ENCODE measurements around the gene SEMA6B.

SEMA6B gene

DNA sequence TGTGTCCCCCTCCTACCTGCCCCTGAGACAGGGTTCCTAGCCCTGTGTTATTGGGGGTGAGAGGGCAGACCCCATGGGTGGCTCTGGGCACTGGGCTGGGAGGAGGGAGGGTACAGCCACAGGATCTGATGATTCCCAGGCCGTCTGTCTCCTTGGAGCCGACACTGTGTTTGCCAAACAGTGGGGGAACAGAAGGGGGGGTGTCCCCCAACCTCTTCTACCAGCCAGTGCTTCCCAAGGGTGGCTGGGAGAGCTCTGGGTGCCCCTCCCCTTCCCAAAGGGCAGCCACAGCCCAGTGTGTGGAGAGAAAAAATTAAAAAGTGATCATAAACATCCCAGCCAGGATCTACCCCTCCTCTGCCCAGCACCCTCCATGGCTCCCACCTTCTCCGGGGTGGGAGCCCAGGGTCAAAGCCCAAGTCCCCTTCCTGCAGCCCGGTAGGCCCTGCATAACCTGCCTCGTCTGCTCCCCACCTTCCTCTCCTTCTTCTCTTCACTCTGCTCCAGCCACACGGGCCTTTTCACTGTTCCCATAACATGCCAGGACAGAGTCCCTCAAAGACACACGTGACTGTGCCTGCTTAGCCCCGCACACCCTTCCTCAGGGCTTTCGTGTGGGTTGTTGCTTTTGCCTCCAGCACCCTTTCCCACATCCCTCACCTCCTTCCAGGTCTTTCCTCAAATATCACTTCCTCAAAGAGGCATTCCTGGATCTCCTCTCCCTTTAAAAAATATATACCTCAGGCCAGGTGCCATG, 39.8 kb downstream of the SEMA6B start:
- Mint-ChIP-seq H3K4me1 (ENCODE audit: low read depth) (no peaks in the 10 kb centered on the region), H3K9me3 (ENCODE audit: low read depth) (no peaks in the 10 kb centered on the region), H3K4me3 (no peak overlapping the region), H3K27me3 (peaks cover 3% of the 10 kb centered on the region), H3K36me3 (no peaks in the 10 kb centered on the region), H3K27ac (no peak overlapping the region)

DNA sequence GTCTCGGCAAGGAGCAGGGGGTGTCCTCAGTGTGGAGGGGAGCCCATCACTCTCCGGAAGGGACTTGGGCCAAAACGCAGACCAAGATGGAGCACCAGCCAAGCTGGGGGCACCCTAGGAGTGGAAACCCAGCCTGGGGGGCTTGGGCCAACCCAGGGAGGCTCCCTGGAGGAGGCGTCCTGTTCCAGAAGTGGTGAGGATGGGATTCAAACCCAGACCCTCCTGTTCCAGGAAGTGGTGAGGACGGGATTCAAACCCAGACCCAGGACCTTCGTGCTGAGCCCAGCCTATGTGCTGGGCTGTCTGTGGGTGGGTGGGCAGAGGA, 40.4 kb downstream of the SEMA6B start:
- no peaks in the 10 kb centered on the region for H3K4me1 Mint-ChIP-seq (ENCODE audit: low read depth)

DNA sequence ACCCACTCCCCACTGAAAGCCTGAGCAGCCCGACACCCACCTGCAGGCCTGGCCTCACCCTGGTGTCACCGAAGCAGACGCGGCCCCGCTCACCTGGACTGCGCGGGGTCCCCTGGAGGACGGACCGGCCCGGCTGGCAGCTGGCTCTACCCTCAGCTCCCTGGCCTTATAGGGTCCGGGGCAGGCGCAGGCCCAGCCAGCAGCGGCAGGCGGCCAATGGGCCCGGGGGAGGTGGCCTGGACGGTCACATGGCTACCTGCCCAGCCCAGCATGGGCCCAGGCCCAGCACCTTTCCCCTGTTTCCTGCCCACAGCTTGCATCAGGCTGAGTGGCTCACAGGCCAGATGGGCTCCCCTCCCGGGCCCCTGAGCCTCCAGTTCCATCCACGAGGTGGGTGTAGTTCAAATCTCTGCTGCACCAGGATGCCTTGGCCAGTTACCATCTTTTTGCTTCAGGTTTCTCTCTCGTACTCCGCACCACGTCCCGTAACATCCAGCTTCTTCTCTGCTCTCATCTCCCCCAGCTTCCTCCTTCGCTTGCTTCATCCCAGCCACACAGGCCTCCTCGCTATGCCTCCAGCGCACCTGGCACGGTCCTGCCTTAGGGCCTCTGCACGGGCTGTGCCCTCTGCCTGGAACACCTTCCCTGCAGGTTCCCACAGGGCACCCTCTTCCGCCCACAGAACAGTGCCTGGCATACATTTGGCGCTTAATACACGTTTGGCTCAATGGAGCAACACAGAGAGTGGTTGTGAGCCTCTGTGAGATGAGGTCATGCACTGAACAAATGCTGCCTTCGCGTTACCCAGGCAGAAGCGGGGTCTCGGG, 40.9 kb downstream of the SEMA6B start, which contains the start of gene PLIN4:
Gene PLIN4, minus strand, starts transcription at position 142 of the 827 bp plus-strand sequence. CDS start 214 bp downstream, outside the sequence.
- Mint-ChIP-seq H3K4me3 (no peak within 1 kb of the TSS), H3K4me1 (ENCODE audit: low read depth) (no peaks in the 10 kb centered on the region), H3K9me3 (ENCODE audit: low read depth) (no peaks in the 10 kb centered on the region), H3K36me3 (no peaks in the 10 kb centered on the region), H3K27me3 (peaks cover 3% of the 10 kb centered on the region), H3K27ac (no peak within 1 kb of the TSS)

More for the DNA sequence above, 40.4 kb downstream of the SEMA6B start:
- Mint-ChIP-seq H3K36me3 (no peaks in the 10 kb centered on the region), H3K9me3 (ENCODE audit: low read depth) (no peaks in the 10 kb centered on the region), H3K27ac (no peak overlapping the region), H3K27me3 (peaks cover 3% of the 10 kb centered on the region), H3K4me3 (no peak overlapping the region)

DNA sequence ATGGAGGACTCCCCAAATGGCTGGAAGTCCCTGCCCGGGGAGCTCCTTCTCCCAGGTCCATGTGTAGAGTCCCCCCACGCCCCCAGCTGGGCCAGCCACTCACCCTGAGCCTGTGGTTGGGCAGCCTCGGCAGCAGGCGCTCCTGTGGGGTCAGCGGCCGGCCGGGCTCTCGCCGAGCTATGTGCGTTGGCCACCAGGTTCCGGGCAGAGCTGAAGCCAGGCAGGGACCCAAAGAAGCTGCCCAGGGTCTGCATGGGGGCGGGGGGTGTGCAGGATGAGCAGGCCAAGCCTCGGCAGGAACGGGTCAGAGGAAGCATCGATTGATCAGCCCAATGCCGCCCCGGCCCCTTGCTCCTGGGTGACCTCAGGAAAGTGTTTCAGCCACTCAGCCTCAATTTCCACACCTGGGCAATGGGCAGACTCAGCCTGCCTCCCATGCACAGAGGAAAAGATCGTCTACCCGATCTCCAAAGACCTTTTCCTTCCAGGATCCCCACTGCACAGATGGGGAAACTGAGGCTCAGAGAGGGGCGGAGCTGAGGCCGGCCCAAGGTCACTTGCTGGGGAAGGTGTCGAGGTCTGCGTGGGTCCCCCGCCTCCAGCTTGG, 41.9 kb downstream of the SEMA6B start:
- Mint-ChIP-seq H3K9me3 (ENCODE audit: low read depth) (no peaks in the 10 kb centered on the region), H3K27ac (no peak overlapping the region), H3K27me3 (peaks cover 3% of the 10 kb centered on the region), H3K4me3 (no peak overlapping the region), H3K4me1 (ENCODE audit: low read depth) (no peaks in the 10 kb centered on the region), H3K36me3 (no peaks in the 10 kb centered on the region)

DNA sequence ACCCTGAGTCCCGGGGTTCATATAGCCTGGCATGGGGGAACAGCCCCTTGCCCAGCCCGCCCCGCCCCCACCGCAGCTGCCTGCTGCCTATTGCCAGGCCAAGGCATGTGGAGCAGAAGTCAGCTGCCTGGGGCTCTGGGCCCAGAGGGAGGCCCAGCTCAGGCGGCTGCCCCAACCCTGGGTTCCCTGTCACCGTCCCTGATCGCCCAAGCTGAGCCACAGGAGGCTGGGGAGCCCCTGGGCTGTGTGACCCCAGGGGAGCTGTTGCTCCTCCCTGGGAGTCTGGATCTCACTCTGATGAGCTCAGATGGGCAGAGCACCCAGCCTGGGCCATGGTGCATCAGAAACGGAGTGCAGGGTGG, 42.6 kb downstream of the SEMA6B start:
- H3K27me3 Mint-ChIP-seq, result peaks cover 3% of the 10 kb centered on the region
- H3K9me3 Mint-ChIP-seq (ENCODE audit: low read depth), result no peaks in the 10 kb centered on the region
- no peak overlapping the region for H3K4me3 Mint-ChIP-seq
- no peak overlapping the region for H3K27ac Mint-ChIP-seq
- H3K36me3 Mint-ChIP-seq, result no peaks in the 10 kb centered on the region
- H3K4me1 Mint-ChIP-seq (ENCODE audit: low read depth), result no peaks in the 10 kb centered on the region

DNA sequence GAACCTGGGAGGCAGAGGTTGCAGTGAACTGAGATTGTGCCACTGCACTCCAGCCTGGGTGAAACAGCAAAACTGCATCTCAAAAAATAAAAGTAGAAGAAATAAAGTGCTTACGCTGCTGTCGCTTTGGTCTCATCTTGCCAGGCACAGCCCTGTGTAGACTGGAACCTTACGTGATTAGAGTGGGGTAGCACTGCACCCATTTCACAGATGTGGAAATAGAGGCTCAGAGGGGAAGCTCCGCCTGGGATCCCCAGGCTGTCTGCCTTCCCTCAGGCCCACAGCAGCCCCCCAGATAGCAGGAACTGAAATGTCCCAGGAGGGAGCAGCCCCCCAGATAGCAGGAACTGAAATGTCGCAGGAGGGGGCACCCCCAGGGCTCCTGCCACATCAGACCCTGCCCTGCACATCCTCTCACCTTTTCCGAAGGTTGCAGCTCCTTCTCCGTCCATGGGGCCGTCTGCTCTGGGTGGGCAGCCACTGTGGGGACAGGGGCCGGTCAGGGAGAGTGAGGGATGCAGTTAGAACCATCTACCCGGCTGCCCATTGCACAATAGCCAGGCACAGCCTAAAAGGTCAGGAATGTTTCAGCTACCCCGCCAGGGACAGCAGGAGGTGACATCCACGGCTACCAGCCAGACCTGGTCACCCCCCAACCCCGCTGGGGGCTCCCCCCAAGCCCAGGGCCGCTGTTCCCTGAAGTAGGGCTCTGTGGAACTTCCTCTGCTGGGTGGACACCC, 43.1 kb downstream of the SEMA6B start:
- H3K27me3 Mint-ChIP-seq, result peaks cover 3% of the 10 kb centered on the region
- no peaks in the 10 kb centered on the region for H3K4me1 Mint-ChIP-seq (ENCODE audit: low read depth)
- no peak overlapping the region for H3K27ac Mint-ChIP-seq
- no peak overlapping the region for H3K4me3 Mint-ChIP-seq
- no peaks in the 10 kb centered on the region for H3K9me3 Mint-ChIP-seq (ENCODE audit: low read depth)
- H3K36me3 Mint-ChIP-seq, result no peaks in the 10 kb centered on the region

DNA sequence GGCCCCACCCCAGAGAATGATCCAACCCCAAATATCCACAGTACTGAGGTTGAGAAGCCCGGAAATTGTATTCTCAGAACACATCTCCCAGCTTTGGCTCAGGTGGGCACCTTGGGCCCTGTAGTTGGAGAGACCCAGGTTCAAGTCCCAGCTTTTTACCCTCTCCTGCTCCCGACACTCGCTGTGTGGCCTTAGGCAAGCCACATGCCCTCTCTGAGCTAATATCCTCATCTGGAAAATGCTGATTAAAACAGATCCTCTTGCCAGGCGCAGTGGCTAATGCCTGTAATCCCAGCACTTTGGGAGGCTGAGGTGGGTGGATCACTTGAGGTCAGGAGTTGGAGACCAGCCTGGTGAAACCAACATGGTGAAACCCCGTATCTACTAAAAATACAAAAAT, 43.8 kb downstream of the SEMA6B start:
- Mint-ChIP-seq H3K36me3 (no peaks in the 10 kb centered on the region), H3K4me1 (ENCODE audit: low read depth) (no peaks in the 10 kb centered on the region), H3K27me3 (peaks cover 2% of the 10 kb centered on the region), H3K4me3 (no peak overlapping the region), H3K9me3 (ENCODE audit: low read depth) (no peaks in the 10 kb centered on the region), H3K27ac (no peak overlapping the region)

DNA sequence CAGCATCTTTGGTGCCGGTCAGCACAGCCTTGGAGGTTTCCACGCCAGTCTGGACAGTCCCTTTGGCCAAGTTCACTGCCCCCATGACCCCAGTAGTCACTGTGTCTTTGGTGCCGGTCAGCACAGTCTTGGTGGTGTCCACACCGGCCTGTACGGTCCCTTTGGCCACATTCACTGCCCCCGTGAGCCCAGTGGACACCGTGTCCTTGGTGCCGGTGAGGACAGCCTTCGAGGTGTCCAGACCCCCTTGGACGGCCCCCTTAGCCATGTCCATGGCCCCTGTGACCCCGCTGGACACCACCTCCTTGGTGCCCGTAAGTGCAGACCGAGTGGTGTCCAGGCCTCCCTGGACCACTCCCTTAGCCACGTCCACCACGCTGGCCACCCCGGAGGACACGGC, 46.2 kb downstream of the SEMA6B start:
- Mint-ChIP-seq H3K9me3 (ENCODE audit: low read depth) (no peaks in the 10 kb centered on the region), H3K4me1 (ENCODE audit: low read depth) (no peaks in the 10 kb centered on the region), H3K4me3 (no peak overlapping the region), H3K36me3 (no peaks in the 10 kb centered on the region), H3K27me3 (no peaks in the 10 kb centered on the region), H3K27ac (no peak overlapping the region)

DNA sequence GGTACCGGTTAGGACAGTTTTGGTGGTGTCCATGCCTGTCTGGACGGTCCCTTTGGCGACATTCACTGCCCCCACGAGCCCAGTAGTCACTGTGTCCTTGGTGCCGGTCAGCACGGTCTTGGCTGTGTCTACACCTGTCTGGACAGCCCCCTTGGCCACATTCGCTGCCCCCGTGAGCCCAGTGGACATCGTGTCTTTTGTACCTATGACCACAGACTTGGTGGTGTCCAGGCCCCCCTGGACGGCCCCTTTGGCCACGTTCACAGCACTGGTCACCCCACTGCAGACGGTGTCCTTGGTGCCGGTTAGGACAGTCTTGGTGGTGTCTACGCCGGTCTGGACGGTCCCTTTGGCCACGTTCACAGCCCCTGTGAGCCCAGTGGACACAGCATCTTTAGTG, 47.4 kb downstream of the SEMA6B start:
- Mint-ChIP-seq H3K4me3 (no peak overlapping the region), H3K27me3 (no peaks in the 10 kb centered on the region), H3K27ac (no peak overlapping the region), H3K36me3 (no peaks in the 10 kb centered on the region), H3K9me3 (ENCODE audit: low read depth) (no peaks in the 10 kb centered on the region), H3K4me1 (ENCODE audit: low read depth) (no peaks in the 10 kb centered on the region)

DNA sequence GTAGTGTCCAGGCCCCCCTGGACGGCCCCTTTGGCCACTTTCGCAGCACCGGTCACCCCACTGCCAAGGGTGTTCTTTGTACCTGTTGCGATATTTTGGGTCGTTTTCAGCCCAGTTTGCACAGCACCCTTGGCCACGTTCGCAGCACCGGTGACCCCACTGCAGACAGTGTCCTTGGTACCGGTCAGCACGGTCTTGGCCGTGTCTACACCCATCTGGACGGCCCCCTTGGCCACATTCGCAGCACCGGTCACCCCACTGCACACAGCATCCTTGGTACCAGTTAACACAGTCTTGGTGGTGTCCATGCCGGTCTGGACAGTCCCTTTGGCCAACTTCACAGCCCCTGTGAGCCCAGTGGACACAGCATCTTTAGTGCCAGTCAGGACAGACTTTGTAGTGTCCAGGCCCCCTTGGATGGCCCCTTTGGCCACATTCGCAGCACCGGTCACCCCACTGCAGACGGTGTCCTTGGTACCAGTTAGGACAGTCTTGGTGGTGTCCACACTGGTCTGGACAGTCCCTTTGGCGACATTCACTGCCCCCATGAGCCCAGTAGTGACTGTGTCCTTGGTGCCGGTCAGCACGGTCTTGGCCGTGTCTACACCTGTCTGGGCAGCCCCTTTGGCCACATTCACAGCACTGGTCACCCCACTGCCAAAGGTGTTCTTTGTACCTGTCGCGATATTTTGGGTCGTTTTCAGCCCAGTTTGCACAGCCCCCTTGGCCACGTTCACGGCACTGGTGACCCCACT, 48.0 kb downstream of the SEMA6B start:
- Mint-ChIP-seq H3K27me3 (no peaks in the 10 kb centered on the region), H3K4me1 (ENCODE audit: low read depth) (no peaks in the 10 kb centered on the region), H3K9me3 (ENCODE audit: low read depth) (no peaks in the 10 kb centered on the region), H3K4me3 (no peak overlapping the region), H3K27ac (no peak overlapping the region), H3K36me3 (no peaks in the 10 kb centered on the region)

DNA sequence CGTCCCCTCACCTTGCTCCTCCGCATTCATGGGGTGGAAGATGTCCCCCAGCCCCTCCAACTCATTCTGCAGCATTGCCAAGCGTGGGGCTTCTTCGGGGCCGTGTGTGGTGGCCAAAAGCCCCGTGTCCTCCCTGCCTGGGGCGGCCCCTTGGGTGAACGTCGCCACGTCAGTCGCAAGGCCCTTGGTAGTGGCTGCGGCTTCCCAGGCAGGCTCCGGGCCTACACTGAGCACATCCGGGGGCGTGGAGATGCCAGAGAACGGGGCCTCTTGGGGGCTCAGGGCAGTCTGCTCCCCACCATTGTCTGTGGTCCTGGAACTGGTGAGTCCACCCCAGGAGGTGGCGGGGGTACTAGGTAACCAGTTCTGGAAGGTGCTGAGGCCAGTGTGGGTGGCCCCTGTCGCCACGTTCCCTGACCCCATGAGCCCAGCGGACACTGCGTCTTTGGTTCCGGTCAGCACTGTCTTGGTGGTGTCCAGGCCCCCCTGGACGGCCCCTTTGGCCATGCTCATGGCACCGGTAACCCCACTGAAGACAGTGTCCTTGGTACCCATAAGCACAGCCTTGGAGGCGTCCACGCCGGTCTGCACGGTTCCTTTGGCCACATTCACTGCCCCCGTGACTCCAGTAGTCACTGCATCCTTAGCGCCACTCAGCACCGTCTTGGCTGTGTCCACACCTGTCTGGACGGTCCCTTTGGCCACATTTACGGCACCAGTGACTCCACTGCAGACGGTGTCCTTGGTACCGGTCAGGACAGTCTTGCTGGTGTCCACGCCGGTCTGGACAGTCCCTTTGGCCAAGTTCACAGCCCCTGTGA, 48.8 kb downstream of the SEMA6B start:
- Mint-ChIP-seq H3K4me1 (ENCODE audit: low read depth) (no peaks in the 10 kb centered on the region), H3K27ac (no peak overlapping the region), H3K4me3 (no peak overlapping the region), H3K9me3 (ENCODE audit: low read depth) (no peaks in the 10 kb centered on the region), H3K27me3 (no peaks in the 10 kb centered on the region), H3K36me3 (peaks cover 3% of the 10 kb centered on the region)

DNA sequence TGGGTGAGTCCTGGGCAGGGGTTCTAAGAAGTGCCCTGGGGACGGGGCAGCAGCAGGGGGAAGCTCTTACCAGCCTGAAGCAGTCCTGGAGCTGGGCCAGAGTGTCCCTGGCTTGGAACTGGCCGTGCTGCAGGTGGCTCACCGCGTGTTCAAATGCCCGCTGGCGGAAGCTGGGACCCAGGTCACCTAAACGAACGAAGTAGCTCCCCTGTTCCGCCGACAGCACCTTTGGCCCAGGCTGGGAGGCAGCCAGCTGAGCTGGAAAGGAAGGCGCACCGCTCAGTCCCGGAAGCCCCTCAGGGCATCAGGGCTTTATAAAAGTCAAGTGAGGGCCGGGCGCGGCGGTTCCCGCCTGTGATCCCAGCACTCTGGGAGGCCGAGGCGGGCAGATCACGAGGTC, 50.8 kb downstream of the SEMA6B start:
- H3K9me3 Mint-ChIP-seq (ENCODE audit: low read depth), result no peaks in the 10 kb centered on the region
- H3K36me3 Mint-ChIP-seq, result peaks cover 6% of the 10 kb centered on the region
- no peak overlapping the region for H3K27ac Mint-ChIP-seq
- no peak overlapping the region for H3K4me3 Mint-ChIP-seq
- no peaks in the 10 kb centered on the region for H3K4me1 Mint-ChIP-seq (ENCODE audit: low read depth)
- no peaks in the 10 kb centered on the region for H3K27me3 Mint-ChIP-seq

DNA sequence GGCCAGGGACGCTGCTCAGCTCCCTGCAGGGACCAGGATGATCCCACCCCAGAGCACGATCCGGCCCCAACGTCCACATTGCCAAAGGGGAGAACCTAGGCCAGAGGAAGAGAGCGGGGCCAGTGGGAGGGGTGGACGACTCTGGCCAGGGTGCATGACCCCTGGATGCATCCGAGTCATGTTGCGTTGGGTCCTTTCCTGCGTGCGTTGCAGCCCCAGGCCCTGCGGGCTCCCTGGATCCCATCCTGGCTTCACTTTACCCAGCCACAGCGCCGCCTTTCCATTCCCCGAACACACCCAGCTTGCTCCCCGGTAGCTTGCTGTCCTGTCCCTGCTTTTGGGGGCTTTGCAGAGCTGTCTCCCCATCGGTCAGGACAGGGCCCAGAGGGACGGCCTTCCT, 51.7 kb downstream of the SEMA6B start:
- Mint-ChIP-seq H3K9me3 (ENCODE audit: low read depth) (no peaks in the 10 kb centered on the region), H3K4me3 (no peak overlapping the region), H3K27me3 (no peaks in the 10 kb centered on the region), H3K36me3 (peaks cover 6% of the 10 kb centered on the region), H3K27ac (no peak overlapping the region), H3K4me1 (ENCODE audit: low read depth) (no peaks in the 10 kb centered on the region)

DNA sequence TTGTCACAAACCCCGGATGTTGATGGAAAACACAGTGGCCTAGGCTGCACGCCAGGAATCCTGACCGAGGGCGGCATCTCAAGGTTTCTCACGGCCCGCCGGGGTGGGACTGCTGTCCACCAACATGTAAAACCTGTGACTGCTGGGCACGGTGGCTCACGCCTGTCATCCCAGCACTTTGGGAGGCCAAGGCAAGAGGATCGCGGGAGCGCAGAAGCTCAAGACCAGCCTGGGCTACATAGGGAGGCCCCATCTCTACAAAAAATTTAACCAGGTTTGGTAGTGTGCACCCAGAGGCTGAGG, 52.4 kb downstream of the SEMA6B start:
- H3K9me3 Mint-ChIP-seq (ENCODE audit: low read depth), result no peaks in the 10 kb centered on the region
- no peaks in the 10 kb centered on the region for H3K4me1 Mint-ChIP-seq (ENCODE audit: low read depth)
- no peak overlapping the region for H3K4me3 Mint-ChIP-seq
- no peaks in the 10 kb centered on the region for H3K27me3 Mint-ChIP-seq
- H3K36me3 Mint-ChIP-seq, result peaks cover 6% of the 10 kb centered on the region
- H3K27ac Mint-ChIP-seq, result no peak overlapping the region
